H1 (cell line): ENCODE results near the gene ARHGAP8.

Experiments
- EP300 ChIP-seq, 2 experiments: IDR thresholded peaks; 1 replicate in 1 of 2; 2 replicates in 1 of 2; pipeline ENCODE4 v1.6.1; 2011 to 2012; ENCODE audit warnings: low read depth in 2 of 2, low read length in 2 of 2, mild to moderate bottlenecking in 2 of 2, borderline replicate concordance in 1 of 2, inconsistent platforms in 1 of 2, moderate library complexity in 1 of 2
- GABPA ChIP-seq: IDR thresholded peaks from 2 replicates; pipeline ENCODE4 v1.6.1; 2011; ENCODE audit warnings: mild to moderate bottlenecking, low read length, moderate library complexity, borderline replicate concordance; ENCODE audit not compliant: insufficient read depth
- JUND ChIP-seq: IDR thresholded peaks from 2 replicates; pipeline ENCODE4 v1.6.1; 2011; ENCODE audit warnings: mild to moderate bottlenecking, improper control_type of control experiment, low read length
- NANOG ChIP-seq: IDR thresholded peaks from 2 replicates; pipeline ENCODE4 v1.6.1; 2011; ENCODE audit warnings: low read length, low read depth, mild to moderate bottlenecking, inconsistent platforms; ENCODE audit not compliant: insufficient read depth, poor library complexity, severe bottlenecking
- POLR2A ChIP-seq, 2 experiments: IDR thresholded peaks; 1 replicate in 1 of 2; 2 replicates in 1 of 2; pipeline ENCODE4 v1.6.1; 2011; ENCODE audit warnings: low read depth in 2 of 2, low read length in 2 of 2, mild to moderate bottlenecking in 2 of 2; ENCODE audit errors: control extremely low read depth in 1 of 2
- RBBP5 ChIP-seq: IDR thresholded peaks from 2 replicates; pipeline ENCODE4 v1.7.1; 2012; ENCODE audit warnings: low read depth, mild to moderate bottlenecking, inconsistent platforms, low read length, moderate library complexity, borderline replicate concordance
- RNF2 ChIP-seq: fragments of 200-900, 300-1000 bp; sonication (generic); IDR thresholded peaks from 2 replicates; pipeline ENCODE4 v1.7.1; 2016; ENCODE audit warnings: borderline replicate concordance, low read depth, mild to moderate bottlenecking, antibody characterized with exemption, low read length; ENCODE audit not compliant: poor library complexity, severe bottlenecking; ENCODE audit errors: missing control alignments
- SP1 ChIP-seq: IDR thresholded peaks from 2 replicates; pipeline ENCODE4 v1.6.1; 2011; ENCODE audit warnings: low read depth, low read length
- SRF ChIP-seq: IDR thresholded peaks from 2 replicates; pipeline ENCODE4 v1.6.1; 2011; ENCODE audit warnings: mild to moderate bottlenecking, low read depth, low read length, moderate library complexity
- SUZ12 ChIP-seq: fragments of 200-600 bp; sonication (generic); IDR thresholded peaks from 2 replicates; pipeline ENCODE4 v1.6.1; 2012; ENCODE audit warnings: mild to moderate bottlenecking, inconsistent platforms, low read length, moderate library complexity, mixed read lengths
- TAF1 ChIP-seq: IDR thresholded peaks from 2 replicates; pipeline ENCODE4 v1.6.1; 2011; ENCODE audit warnings: mild to moderate bottlenecking, low read depth, low read length
- TBP ChIP-seq: IDR thresholded peaks from 2 replicates; pipeline ENCODE4 v1.6.1; 2011; ENCODE audit warnings: low read depth, low read length, improper control_type of control experiment
- ZNF274 ChIP-seq: IDR thresholded peaks from 2 replicates; pipeline ENCODE4 v1.7.0; 2012; ENCODE audit warnings: low read length, borderline replicate concordance; ENCODE audit errors: extremely low read depth
- TF ChIP-seq, protein P1 (sequence below), 3 experiments: IDR thresholded peaks; 1 replicate in 2 of 3; 2 replicates in 1 of 3; pipeline versions ENCODE4 v1.5.1 to v1.6.1; 2011; ENCODE audit warnings: low read length in 3 of 3, mild to moderate bottlenecking in 3 of 3, inconsistent platforms in 2 of 3, low read depth in 1 of 3, moderate library complexity in 1 of 3; ENCODE audit not compliant: insufficient read depth in 1 of 3; ENCODE audit errors: control extremely low read depth in 1 of 3

DNA sequence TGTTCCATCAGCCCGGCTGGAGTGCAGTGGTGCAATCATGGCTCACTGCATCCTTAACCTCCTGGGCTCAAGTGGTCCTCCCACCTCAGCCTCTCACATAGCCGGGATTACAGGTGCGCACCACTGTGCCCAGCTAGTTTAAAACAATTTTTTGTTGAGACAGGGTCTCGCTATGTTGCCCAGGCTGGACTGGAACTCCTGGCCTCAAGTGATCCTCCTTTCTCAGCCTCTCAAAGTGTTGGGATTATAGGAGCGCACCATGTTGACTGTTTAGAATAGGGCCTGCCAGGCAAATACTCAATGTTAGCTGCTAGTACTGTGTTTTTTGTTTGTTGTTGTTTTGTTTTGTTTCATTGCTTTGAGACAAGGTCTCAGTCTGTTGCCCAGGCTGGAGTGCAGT, 66.4 kb downstream of the ARHGAP8 start:
- TF ChIP-seq, protein P1, sequence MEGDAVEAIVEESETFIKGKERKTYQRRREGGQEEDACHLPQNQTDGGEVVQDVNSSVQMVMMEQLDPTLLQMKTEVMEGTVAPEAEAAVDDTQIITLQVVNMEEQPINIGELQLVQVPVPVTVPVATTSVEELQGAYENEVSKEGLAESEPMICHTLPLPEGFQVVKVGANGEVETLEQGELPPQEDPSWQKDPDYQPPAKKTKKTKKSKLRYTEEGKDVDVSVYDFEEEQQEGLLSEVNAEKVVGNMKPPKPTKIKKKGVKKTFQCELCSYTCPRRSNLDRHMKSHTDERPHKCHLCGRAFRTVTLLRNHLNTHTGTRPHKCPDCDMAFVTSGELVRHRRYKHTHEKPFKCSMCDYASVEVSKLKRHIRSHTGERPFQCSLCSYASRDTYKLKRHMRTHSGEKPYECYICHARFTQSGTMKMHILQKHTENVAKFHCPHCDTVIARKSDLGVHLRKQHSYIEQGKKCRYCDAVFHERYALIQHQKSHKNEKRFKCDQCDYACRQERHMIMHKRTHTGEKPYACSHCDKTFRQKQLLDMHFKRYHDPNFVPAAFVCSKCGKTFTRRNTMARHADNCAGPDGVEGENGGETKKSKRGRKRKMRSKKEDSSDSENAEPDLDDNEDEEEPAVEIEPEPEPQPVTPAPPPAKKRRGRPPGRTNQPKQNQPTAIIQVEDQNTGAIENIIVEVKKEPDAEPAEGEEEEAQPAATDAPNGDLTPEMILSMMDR (IDR thresholded peaks at IDR 0.05; ENCODE audit: control extremely low read depth in 1 of 3, insufficient read depth in 1 of 3, low read depth in 1 of 3, low read length in 3 of 3), result no peak
- TF ChIP-seq SRF, result no peak
- TF ChIP-seq TAF1, result no peak
- no peak for TF ChIP-seq RNF2
- no peak for TF ChIP-seq EP300 (IDR thresholded peaks at IDR 0.05; ENCODE audit: borderline replicate concordance in 1 of 2, low read depth in 2 of 2, low read length in 2 of 2)
- no peak for TF ChIP-seq GABPA
- TF ChIP-seq TBP, result no peak
- TF ChIP-seq NANOG, result no peak
- no peak for TF ChIP-seq SUZ12
- no peak for TF ChIP-seq JUND
- no peak for TF ChIP-seq RBBP5
- no peak for TF ChIP-seq POLR2A (IDR thresholded peaks at IDR 0.05; ENCODE audit: control extremely low read depth in 1 of 2, low read depth in 2 of 2, low read length in 2 of 2)
- TF ChIP-seq ZNF274, result no peak
- TF ChIP-seq SP1, result no peak
